K562 (cell line): ENCODE measurements around the gene TRABD. TPM values are rescaled to one million over a fixed set of nuclear protein-coding genes. Genes with fewer than 3 reads are reported as not detected.

Experiments
- ATAC-seq: fragments of 200-7000 bp; cut with Tn5 transposase; 3 replicates; pipeline ENCODE4 v1.9.1; 2020; ENCODE audit warnings: moderate library complexity
- BruUV-seq: library from RNA; stranded (reverse); fragments of 400-500 nt; replicated peaks from 2 replicates; lab custom pipeline; 2021; lab: Mats Ljungman, UMichigan
- CTCF ChIA-PET: fragments of 300-600 bp; formaldehyde crosslinking; extraction: SDS; loops from one replicate; lab custom pipeline; 2021; ENCODE audit warnings: low intra/inter-chr PET ratio; lab: Yijun Ruan, JAX
- POLR2A ChIA-PET: fragments of 300-600, 350-650 bp; sonication (Branson Sonifier 250); formaldehyde crosslinking; extraction: SDS; loops from one replicate; lab custom pipeline; 2021; ENCODE audit warnings: antibody characterized with exemption, inconsistent platforms; lab: Yijun Ruan, JAX
- DNase-seq, 4 experiments: peaks; one replicate each; pipeline versions ENCODE4 v3.0.0 to v3.0.0-alpha.2; 2011 to 2018; ENCODE audit warnings: low spot score in 3 of 4, mixed read lengths in 3 of 4; ENCODE audit errors: extremely low read depth in 1 of 4
- FAIRE-seq: peaks from 2 replicates; lab custom pipeline; 2011; peaks lifted over from hg19 to GRCh38; lab: Jason Lieb, UNC
- H2AFZ ChIP-seq: 2 replicates; pipeline ENCODE4 v1.6.0; 2011; ENCODE audit warnings: low read depth, low read length, control low read depth, inconsistent platforms
- H3K27ac ChIP-seq: fragments of 200-600 bp; 3 replicates; pipeline ENCODE4 v1.8.0; 2011; ENCODE audit warnings: low read depth, mild to moderate bottlenecking, control low read depth, inconsistent platforms, low read length, moderate library complexity, mixed read lengths; ENCODE audit errors: extremely low read depth
- H3K27me3 ChIP-seq, 2 experiments: fragments of 300-600 bp in 1 of 2; 2 replicates in 1 of 2; 3 replicates in 1 of 2; pipeline versions ENCODE4 v1.6.0 to v1.8.0; 2011; ENCODE audit warnings: inconsistent platforms in 2 of 2, low read length in 2 of 2, mild to moderate bottlenecking in 1 of 2, mixed read lengths in 1 of 2, moderate library complexity in 1 of 2; ENCODE audit not compliant: control insufficient read depth in 2 of 2, insufficient read depth in 2 of 2
- H3K36me3 ChIP-seq: fragments of 300-600 bp; 3 replicates; pipeline ENCODE4 v1.8.0; 2011; ENCODE audit warnings: mild to moderate bottlenecking, low read length, inconsistent platforms; ENCODE audit not compliant: control insufficient read depth, insufficient read depth
- H3K4me1 ChIP-seq, 2 experiments: fragments of 200-600 bp in 1 of 2; replicated peaks in 1 of 2; 2 replicates in 1 of 2; 3 replicates in 1 of 2; pipeline versions ENCODE4 v1.5.1 to v1.8.0; 2011; ENCODE audit warnings: inconsistent platforms in 2 of 2, low read length in 2 of 2, mild to moderate bottlenecking in 1 of 2, mixed read lengths in 1 of 2, moderate library complexity in 1 of 2; ENCODE audit not compliant: control insufficient read depth in 2 of 2, insufficient read depth in 2 of 2
- H3K4me2 ChIP-seq: 2 replicates; pipeline ENCODE4 v1.6.1; 2011; ENCODE audit warnings: low read length, control low read depth, inconsistent platforms, mixed read lengths; ENCODE audit not compliant: insufficient read depth
- H3K4me3 ChIP-seq: fragments of 200-600 bp; sonication (generic), shearing (Covaris generic); 2 replicates; pipeline ENCODE4 v1.5.1; 2016; ENCODE audit warnings: control low read depth, inconsistent platforms
- H3K79me2 ChIP-seq: fragments of 200-600 bp; 3 replicates; pipeline ENCODE4 v1.8.0; 2011; ENCODE audit warnings: low read length, inconsistent platforms; ENCODE audit not compliant: control insufficient read depth, insufficient read depth
- H3K9ac ChIP-seq, 2 experiments: 2 replicates each; pipeline versions ENCODE4 v1.6.0 to v1.6.1; 2011; ENCODE audit warnings: low read depth in 2 of 2, low read length in 2 of 2, control low read depth in 1 of 2, inconsistent platforms in 1 of 2, mild to moderate bottlenecking in 1 of 2, mixed read lengths in 1 of 2; ENCODE audit not compliant: insufficient read depth in 1 of 2
- H3K9me1 ChIP-seq: one replicate; pipeline ENCODE4 v1.6.0; 2011; ENCODE audit warnings: inconsistent platforms, mild to moderate bottlenecking, low read length, moderate library complexity; ENCODE audit not compliant: control insufficient read depth, insufficient read depth
- H3K9me3 ChIP-seq: replicated peaks from 2 replicates; pipeline ENCODE4 v1.5.1; 2011; ENCODE audit warnings: low read depth, low read length, inconsistent platforms; ENCODE audit not compliant: control insufficient read depth, insufficient read depth
- H4K20me1 ChIP-seq: replicated peaks from 2 replicates; pipeline ENCODE4 v1.6.1; 2011; ENCODE audit warnings: low read length, inconsistent platforms, mixed read lengths; ENCODE audit not compliant: control insufficient read depth, insufficient read depth
- CEBPZ ChIP-seq: fragments of 150-350 bp; IDR thresholded peaks from 2 replicates; pipeline ENCODE4 v1.6.1; 2014; ENCODE audit warnings: low read depth, mild to moderate bottlenecking, low read length, borderline replicate concordance
- WGBS: fragments of 100-300 bp; shearing (Covaris generic); methylation state at CpG from one replicate; pipeline ENCODE4 v1.1.6; 2016; ENCODE audit warnings: low coverage, mixed read lengths; ENCODE audit not compliant: insufficient coverage; ENCODE audit errors: missing lambda C conversion rate; 5-methylcytosine and 5-hydroxymethylcytosine counted together
- in situ Hi-C: fragments of 300-500 bp; cut with MboI; formaldehyde crosslinking; loops from 4 replicates; pipeline ENCODE4 v1.15.0; 2018; ENCODE audit warnings: inconsistent platforms, mixed read lengths
- intact Hi-C: fragments of 100-400 bp; cut with micrococcal nuclease; formaldehyde crosslinking; loops from 2 replicates; pipeline ENCODE4 v1.14.2; 2022
- polyA plus RNA-seq, 8 experiments: library from polyadenylated mRNA; depleted of rRNA in 4 of 8; stranded (reverse) in 5 of 8; unstranded in 3 of 8; fragments of >200 nt; fragmentation: Nextera tagmentation in 2 of 8; fragmentation: Illumina TruSeq in 1 of 8; extraction: Ambion mirVana in 2 of 8; extraction: Trizol in 1 of 8; gene quantifications; 2 replicates each; pipeline versions ENCODE4 v1.2.1 to v1.2.3, GENCODE V29; 2011 to 2014; ENCODE audit warnings: inconsistent platforms in 1 of 8, missing spikeins in 1 of 8
- total RNA-seq, 7 experiments: library from RNA; depleted of rRNA in 6 of 7; stranded (reverse); fragments of >200 nt in 6 of 7; fragmentation: Illumina TruSeq in 2 of 7; extraction: Trizol in 2 of 7; gene quantifications; 2 replicates each; pipeline versions ENCODE4 v1.2.1 to v1.2.3, GENCODE V29; 2011 to 2021; ENCODE audit warnings: low replicate concordance in 1 of 7
- TF ChIP-seq, protein P1 (sequence below), 3 experiments: IDR thresholded peaks in 2 of 3; conservative IDR thresholded peaks in 1 of 3; 2 replicates each; pipeline ENCODE4 v1.5.1; 2011 to 2012; ENCODE audit warnings: low read length in 3 of 3, mild to moderate bottlenecking in 3 of 3, control low read depth in 2 of 3, improper control_type of control experiment in 1 of 3, inconsistent platforms in 1 of 3, low read depth in 1 of 3, mixed read lengths in 1 of 3, moderate library complexity in 1 of 3; ENCODE audit not compliant: insufficient read depth in 2 of 3

The TRABD gene
- total and polyA plus RNA-seq, 9 of the 15 experiments (the other 6 are each of a cell fraction or from before 2014, with no cell fraction given) = 0.08 to 62.9 (median 14.0) TPM

GRCh38 chr22:50246242-50247175 lies 60.8 kb downstream of the TRABD start:
- H3K79me2 ChIP-seq = peaks cover 62% of the 10 kb centered on the region
- DNase-seq (no peak), ATAC-seq (no peak), FAIRE-seq (no peak)
- no peak overlapping the region; the same call in 1 of the 2 replicates for H3K4me3 ChIP-seq
- TF ChIP-seq, protein P1, sequence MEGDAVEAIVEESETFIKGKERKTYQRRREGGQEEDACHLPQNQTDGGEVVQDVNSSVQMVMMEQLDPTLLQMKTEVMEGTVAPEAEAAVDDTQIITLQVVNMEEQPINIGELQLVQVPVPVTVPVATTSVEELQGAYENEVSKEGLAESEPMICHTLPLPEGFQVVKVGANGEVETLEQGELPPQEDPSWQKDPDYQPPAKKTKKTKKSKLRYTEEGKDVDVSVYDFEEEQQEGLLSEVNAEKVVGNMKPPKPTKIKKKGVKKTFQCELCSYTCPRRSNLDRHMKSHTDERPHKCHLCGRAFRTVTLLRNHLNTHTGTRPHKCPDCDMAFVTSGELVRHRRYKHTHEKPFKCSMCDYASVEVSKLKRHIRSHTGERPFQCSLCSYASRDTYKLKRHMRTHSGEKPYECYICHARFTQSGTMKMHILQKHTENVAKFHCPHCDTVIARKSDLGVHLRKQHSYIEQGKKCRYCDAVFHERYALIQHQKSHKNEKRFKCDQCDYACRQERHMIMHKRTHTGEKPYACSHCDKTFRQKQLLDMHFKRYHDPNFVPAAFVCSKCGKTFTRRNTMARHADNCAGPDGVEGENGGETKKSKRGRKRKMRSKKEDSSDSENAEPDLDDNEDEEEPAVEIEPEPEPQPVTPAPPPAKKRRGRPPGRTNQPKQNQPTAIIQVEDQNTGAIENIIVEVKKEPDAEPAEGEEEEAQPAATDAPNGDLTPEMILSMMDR (IDR thresholded peaks at IDR 0.05 in 2 of 3, conservative IDR thresholded peaks at IDR 0.05 in 1 of 3; ENCODE audit: insufficient read depth in 2 of 3, low read depth in 1 of 3, low read length in 3 of 3) = 0 out of 6 replicates have a peak, but pooled peaks of 1 of the 3 experiments have one; percentile 20
- no peak for TF ChIP-seq CEBPZ
- intact Hi-C loops (no loop called here), in situ Hi-C loops (no loop called here)
- peaks cover 9 to 68% of the 10 kb centered on the region in 2 experiments for H3K4me1 ChIP-seq
- H3K4me2 ChIP-seq = no peak overlapping the region
- H2AFZ ChIP-seq = no peak overlapping the region
- peaks cover 36% of the 10 kb centered on the region; the same call in 2 of the 3 replicates for H3K36me3 ChIP-seq
- H3K27ac ChIP-seq = no peak overlapping the region
- H3K9ac ChIP-seq = peak overlapping the region in 1 of 2 experiments; percentile 93; a peak in 2 of 4 replicates
- H3K9me1 ChIP-seq = no peaks in the 10 kb centered on the region
- CTCF ChIA-PET = no interaction called here
- no peaks in the 10 kb centered on the region for H3K9me3 ChIP-seq
- 91% methylated on average over 14 of the region's 20 CpGs for WGBS
- peaks cover 11% of the 10 kb centered on the region for H4K20me1 ChIP-seq
- BruUV-seq = no TSS peak
- POLR2A ChIA-PET = no interaction called here
- H3K27me3 ChIP-seq = no peaks in the 10 kb centered on the region
